AG08396 (cell line): ENCODE data around the gene NNAT.
"Not testable (repeated sequence)": the region's sequence is repeated elsewhere in the genome, so short reads cannot be mapped to it uniquely, and the experiment has no call there.

Experiments used
- DNase-seq: peaks from one replicate; pipeline ENCODE4 v3.0.0; 2012; ENCODE audit warnings: low spot score, mixed read lengths

Gene NNAT, protein sequence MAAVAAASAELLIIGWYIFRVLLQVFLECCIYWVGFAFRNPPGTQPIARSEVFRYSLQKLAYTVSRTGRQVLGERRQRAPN

DNA sequence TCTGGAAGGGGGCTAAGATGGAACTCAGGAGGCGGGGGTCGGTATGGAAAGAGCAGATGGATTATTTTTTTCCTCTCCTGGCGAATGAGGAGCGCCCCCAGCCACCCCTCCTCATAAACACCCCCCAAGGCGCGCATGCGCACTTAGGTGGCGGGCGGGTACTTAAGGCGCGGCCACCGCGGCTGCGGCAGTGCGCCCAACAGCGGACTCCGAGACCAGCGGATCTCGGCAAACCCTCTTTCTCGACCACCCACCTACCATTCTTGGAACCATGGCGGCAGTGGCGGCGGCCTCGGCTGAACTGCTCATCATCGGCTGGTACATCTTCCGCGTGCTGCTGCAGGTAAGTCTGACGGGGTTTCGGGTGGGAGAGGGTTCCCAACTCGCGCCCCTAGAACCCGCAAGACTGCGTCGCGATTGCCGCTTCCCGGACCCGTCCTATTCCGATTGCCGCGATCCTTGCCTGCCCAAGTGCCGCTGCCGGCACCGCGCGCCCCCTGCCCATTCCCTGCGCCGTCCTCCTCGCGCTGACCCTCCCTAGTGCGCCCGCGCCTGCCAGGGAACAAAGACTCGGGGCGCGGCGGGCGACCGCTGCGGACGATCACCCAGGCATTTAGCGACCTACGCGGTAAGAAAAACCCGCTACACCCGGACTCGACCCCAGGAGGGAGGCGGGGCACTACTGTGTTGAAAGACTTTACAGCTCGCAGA lies at the start of gene NNAT:
Gene NNAT (plus strand): TSS at position 190 of the 711 bp plus-strand sequence. CDS start 82 bp downstream, at position 272.
- DNase-seq = no peak

- DNase-seq = no peak
These were observed 49.3 kb upstream of the NNAT start for GRCh38 chr20:37471741-37472235.

DNA sequence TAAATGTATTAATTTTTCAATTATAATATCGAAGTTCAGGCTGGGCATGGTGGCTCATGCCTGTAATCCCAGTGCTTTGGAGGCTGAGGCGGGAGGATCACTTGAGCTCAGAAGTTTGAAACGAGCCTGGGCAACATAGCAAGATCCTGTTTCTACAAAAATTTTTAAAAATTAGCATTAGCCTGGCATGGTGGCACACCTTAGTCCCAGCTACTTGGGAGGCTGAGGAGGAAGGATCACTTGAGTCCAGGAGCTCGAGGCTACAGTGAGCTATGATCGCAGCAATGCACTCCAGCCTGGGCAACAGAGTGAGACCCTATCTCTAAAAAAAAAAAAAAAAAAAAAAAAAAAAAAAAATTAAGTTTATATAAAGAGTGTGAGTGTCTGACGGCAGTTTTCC lies 48.6 kb upstream of the NNAT start:
- not testable (repeated sequence) for DNase-seq

GRCh38 chr20:37473249-37474000 lies 47.6 kb upstream of the NNAT start:
- no peak for DNase-seq

DNA sequence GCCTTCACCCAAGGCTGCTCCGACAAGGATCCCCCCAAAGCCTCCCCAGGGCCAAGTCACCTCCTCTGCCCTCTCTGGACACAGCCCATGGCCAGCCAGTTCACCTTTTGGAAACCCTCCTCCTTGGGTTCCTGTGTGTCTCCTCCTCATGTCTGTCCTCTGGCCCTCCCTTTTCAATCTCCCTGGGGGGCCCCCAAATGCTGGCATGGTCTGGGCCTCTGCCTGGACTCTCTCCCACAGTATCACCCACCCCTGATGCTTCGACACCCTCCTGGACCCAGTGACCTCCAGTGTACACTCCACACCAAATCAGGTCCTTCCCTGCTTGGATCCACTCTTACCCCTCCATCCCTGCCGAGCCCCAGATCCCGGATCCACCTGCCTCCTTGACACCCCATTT lies 46.7 kb upstream of the NNAT start:
- DNase-seq = no peak

DNA sequence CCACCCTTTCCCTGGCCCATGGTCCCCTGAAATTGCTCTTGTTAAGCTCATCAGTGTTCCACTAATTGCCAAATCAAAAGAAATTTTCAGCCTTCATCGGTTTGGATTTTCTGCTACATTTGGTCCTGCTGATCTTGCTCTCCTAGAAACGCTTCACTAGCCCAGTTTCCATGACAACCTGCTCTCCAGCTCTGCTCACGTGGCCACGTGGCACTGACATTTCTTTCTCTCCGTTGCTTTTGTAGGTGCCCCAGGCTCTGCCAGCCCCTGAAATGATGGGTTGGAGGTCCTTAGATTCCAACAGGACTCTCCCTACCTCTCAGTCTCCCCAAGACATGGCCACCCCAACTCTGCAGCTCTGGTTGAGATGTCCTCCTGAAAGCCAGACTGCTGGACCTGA lies 45.8 kb upstream of the NNAT start:
- DNase-seq = no peak

GRCh38 chr20:37477041-37477440 lies 44.0 kb upstream of the NNAT start:
- no peak for DNase-seq

- no peak for DNase-seq
These were observed 41.8 kb upstream of the NNAT start for GRCh38 chr20:37479266-37479665.

DNA sequence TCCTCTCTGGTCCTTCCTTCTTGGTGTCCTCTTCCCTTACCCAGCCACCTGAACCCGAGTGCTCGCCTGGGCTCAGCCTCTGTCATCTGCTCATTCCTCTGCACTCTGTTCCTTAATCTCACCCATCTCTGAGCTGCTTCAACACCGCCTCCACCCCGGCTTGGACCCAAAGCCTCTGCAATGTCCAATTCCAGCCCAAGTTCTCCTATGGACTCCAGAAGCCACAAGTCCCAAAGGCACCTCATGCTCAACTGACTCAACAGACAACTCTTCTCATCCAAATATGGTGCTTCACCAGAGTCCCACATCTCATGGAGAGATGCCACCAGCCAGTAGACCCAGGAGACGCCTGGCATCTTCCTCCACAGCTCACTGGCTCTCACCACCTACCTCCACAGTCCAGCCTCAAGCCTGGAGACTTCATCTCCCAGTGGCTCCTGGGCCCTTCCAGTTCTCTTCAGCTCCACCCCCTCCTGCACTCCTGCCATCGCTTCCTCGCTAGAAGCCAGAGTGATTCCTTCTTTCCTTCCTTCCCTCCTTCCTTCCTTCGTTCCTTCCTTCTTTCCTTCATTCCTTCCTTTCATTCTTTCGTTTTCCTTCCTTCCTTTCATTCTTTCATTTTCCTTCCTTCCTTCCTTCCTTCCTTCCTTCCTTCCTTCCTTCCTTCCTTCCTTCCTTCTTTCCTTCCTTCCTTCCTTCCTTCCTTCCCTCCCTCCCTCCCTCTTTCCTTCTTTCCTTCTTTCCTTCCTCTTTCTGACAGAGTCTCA lies 40.9 kb upstream of the NNAT start:
- no peak for DNase-seq

- no peak for DNase-seq
These were observed 40.1 kb upstream of the NNAT start for GRCh38 chr20:37480919-37481318.

DNA sequence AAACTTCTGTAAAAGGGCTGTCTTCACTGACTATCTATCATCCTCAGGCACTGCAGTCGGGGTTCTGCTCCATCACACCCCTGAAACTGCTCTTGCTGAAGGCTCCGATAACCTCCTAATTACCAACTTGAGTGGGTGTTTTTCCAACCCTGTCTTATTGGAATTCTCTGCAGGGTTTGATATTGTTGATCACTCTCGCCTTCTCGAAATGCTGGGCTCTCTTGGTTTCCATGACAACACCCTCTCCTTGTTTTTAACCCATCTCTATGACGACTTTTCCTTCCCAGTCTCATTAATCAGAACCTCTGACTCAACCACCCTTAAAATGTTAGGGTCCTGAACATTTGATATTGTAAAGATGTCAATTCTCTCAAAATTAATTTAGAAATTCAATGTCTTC lies 39.4 kb upstream of the NNAT start:
- DNase-seq = no peak

GRCh38 chr20:37484331-37484730 lies 36.7 kb upstream of the NNAT start:
- no peak for DNase-seq

DNA sequence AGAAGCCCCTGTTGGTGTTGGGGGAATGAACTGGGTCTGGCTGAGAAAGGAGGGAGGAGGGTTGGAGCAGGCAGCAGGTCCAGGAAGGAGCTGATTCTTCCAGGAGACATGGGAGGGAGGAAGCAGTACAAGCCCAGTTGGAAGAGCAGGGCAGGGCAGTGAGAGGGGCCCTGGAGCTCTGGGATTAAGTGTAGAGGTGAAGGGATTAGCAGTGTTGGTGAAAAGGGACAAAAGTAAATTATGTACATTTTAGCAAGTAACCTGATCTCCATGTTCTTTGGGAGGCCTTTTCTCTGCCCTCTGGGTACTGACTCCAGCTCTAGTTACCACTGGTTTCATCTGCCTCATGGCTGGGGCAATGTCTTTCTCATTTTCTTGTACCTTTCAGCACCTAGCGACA lies 34.8 kb upstream of the NNAT start:
- DNase-seq = not testable (repeated sequence)

- no peak for DNase-seq
These were observed 30.2 kb upstream of the NNAT start for GRCh38 chr20:37490663-37491350.

DNA sequence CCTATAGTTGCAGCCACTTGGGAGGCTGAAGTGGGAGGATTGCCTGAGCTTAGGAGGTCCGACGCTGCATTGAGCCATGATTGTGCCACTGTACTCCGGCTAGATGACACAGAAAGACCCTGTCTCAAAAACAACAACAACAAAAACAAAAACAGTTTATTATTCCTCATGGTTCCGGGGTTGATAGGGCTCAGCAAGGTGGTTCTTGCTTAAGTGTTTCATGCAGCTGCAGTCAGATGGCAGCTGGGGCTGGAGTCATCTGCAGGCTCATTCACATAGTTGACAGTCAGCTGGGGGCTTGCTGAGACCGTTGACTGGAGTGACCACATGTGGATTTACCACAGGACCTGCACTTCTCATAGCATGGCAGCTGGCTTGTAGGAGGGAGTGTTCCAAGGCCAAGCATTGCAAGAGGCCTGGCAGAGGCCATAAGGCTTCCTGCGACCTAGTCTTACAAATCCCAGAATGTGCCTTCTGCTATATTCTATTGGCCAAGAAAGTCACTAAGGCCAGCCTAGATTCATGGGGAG lies 28.9 kb upstream of the NNAT start:
- no peak for DNase-seq

GRCh38 chr20:37492945-37493344 lies 28.1 kb upstream of the NNAT start:
- no peak for DNase-seq

DNA sequence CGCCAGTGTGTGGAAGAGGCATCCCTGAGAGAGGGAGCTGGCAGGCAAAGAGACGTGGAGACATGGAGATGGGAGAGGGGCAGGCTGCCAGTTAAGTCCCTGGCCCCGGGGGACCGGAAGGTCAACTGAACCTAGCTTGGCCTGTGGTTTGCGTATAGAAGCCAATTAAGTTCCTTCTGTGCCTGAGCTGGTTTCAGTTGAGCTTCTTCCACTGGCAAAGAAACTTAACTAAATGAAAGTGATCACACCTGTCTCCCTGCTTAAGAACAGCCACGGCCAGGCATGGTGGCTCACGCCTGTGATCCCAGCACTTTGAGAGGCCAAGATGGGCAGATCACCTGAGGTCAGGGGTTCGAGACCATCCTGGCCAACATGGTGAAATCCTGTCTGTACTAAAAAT lies 26.7 kb upstream of the NNAT start:
- DNase-seq = no peak

GRCh38 chr20:37494796-37495195 lies 26.3 kb upstream of the NNAT start:
- DNase-seq = no peak

GRCh38 chr20:37498066-37498665 lies 22.9 kb upstream of the NNAT start:
- DNase-seq = no peak

DNA sequence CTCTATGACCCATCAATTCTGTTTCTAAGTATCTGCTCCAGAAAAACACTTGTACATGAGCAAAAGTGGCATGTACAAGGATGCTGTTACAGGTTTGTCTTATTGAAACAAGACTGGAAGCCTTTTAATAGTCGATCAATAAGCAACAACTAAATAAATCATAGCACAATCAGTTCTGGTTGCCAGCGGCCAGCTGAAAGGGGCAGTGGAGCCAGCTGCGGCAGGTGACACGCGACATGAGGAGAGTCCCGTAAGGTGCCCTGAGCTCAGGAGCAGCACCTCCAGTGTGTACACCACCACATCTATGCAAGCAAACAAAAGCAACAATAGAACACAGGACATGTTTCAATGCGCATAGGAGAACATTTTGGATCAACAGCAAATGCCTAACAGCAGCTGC lies 20.7 kb upstream of the NNAT start:
- no peak for DNase-seq

GRCh38 chr20:37501940-37502339 lies 19.1 kb upstream of the NNAT start:
- no peak for DNase-seq
